GM12878 (cell line): Measurements from ENCODE around the gene CDCA7.
"Not testable (repeated sequence)": the region's sequence is repeated elsewhere in the genome, so short reads cannot be mapped to it uniquely, and the experiment has no call there.

Source experiments
- BHLHE40 ChIP-seq, 2 experiments: fragments of 450-650 bp in 1 of 2; IDR thresholded peaks; 2 replicates each; pipeline ENCODE4 v1.6.1; 2011 to 2017; ENCODE audit warnings: low read depth in 2 of 2, borderline replicate concordance in 1 of 2, improper control_type of control experiment in 1 of 2, low read length in 1 of 2, mild to moderate bottlenecking in 1 of 2
- CREM ChIP-seq: IDR thresholded peaks from 2 replicates; pipeline ENCODE4 v1.6.1; 2014; ENCODE audit warnings: antibody characterized with exemption, low read depth
- GABPA ChIP-seq: IDR thresholded peaks from 2 replicates; pipeline ENCODE4 v1.6.1; 2014; ENCODE audit warnings: antibody characterized with exemption, low read depth, mild to moderate bottlenecking, inconsistent platforms
- JUND ChIP-seq: IDR thresholded peaks from 2 replicates; pipeline ENCODE4 v1.6.1; 2012; ENCODE audit warnings: low read depth, mild to moderate bottlenecking, low read length, improper control_type of control experiment, moderate library complexity
- POLR2AphosphoS5 ChIP-seq: IDR thresholded peaks from 2 replicates; pipeline ENCODE4 v1.6.1; 2011; ENCODE audit warnings: mild to moderate bottlenecking, low read length, inconsistent platforms
- RAD21 ChIP-seq: IDR thresholded peaks from 2 replicates; pipeline ENCODE4 v1.6.1; 2011; ENCODE audit warnings: mild to moderate bottlenecking, low read depth, low read length, moderate library complexity; ENCODE audit not compliant: insufficient read depth
- TCF12 ChIP-seq: IDR thresholded peaks from 2 replicates; pipeline ENCODE4 v1.6.1; 2011; ENCODE audit warnings: low read depth, mild to moderate bottlenecking, low read length
- USF2 ChIP-seq: IDR thresholded peaks from 2 replicates; pipeline ENCODE4 v1.6.1; 2011; ENCODE audit warnings: low read depth, low read length, improper control_type of control experiment, borderline replicate concordance
- TF ChIP-seq, protein P1 (sequence below): IDR thresholded peaks from 2 replicates; pipeline ENCODE4 v1.6.1; 2011; ENCODE audit warnings: mild to moderate bottlenecking, low read depth, low read length, moderate library complexity; ENCODE audit not compliant: insufficient replicate concordance
- TF ChIP-seq, protein P2 (sequence below), 3 experiments: IDR thresholded peaks in 2 of 3; conservative IDR thresholded peaks in 1 of 3; 2 replicates each; pipeline ENCODE4 v1.5.1; 2011; ENCODE audit warnings: low read depth in 3 of 3, low read length in 3 of 3, mild to moderate bottlenecking in 3 of 3, control low read depth in 2 of 3, moderate library complexity in 2 of 3, inconsistent platforms in 1 of 3, mixed read lengths in 1 of 3; ENCODE audit not compliant: control insufficient read depth in 2 of 3, insufficient read depth in 1 of 3; ENCODE audit errors: extremely low read depth in 1 of 3

DNA sequence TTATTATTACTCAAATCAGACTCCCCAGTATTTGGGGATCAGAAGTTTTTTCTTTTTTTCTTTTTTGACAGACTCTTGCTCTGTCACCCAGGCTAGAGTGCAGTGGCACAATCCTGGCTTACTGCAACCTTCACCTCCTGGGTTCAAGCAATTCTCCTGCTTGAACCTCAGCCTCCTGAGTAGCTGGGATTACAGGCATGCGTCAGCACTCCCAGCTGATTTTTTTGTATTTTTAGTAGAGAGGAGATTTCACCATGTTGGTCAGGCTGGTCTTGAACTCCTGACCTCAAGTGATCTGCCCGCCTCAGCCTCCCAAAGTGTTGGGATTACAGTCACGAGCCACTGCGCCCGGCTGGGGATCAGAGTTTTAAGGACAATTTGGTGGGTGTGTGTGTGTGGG, 45.3 kb upstream of the CDCA7 start:
- TF ChIP-seq, protein P1, sequence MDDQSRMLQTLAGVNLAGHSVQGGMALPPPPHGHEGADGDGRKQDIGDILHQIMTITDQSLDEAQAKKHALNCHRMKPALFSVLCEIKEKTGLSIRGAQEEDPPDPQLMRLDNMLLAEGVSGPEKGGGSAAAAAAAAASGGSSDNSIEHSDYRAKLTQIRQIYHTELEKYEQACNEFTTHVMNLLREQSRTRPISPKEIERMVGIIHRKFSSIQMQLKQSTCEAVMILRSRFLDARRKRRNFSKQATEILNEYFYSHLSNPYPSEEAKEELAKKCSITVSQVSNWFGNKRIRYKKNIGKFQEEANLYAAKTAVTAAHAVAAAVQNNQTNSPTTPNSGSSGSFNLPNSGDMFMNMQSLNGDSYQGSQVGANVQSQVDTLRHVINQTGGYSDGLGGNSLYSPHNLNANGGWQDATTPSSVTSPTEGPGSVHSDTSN = not testable (repeated sequence)
- TF ChIP-seq, protein P2, sequence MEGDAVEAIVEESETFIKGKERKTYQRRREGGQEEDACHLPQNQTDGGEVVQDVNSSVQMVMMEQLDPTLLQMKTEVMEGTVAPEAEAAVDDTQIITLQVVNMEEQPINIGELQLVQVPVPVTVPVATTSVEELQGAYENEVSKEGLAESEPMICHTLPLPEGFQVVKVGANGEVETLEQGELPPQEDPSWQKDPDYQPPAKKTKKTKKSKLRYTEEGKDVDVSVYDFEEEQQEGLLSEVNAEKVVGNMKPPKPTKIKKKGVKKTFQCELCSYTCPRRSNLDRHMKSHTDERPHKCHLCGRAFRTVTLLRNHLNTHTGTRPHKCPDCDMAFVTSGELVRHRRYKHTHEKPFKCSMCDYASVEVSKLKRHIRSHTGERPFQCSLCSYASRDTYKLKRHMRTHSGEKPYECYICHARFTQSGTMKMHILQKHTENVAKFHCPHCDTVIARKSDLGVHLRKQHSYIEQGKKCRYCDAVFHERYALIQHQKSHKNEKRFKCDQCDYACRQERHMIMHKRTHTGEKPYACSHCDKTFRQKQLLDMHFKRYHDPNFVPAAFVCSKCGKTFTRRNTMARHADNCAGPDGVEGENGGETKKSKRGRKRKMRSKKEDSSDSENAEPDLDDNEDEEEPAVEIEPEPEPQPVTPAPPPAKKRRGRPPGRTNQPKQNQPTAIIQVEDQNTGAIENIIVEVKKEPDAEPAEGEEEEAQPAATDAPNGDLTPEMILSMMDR (IDR thresholded peaks at IDR 0.05 in 2 of 3, conservative IDR thresholded peaks at IDR 0.05 in 1 of 3; ENCODE audit: control insufficient read depth in 2 of 3, extremely low read depth in 1 of 3, insufficient read depth in 1 of 3, low read depth in 3 of 3, low read length in 3 of 3) = not testable (repeated sequence)
- not testable (repeated sequence) for TF ChIP-seq POLR2AphosphoS5; USF2; BHLHE40 (IDR thresholded peaks at IDR 0.05; ENCODE audit: borderline replicate concordance in 1 of 2, low read depth in 2 of 2, low read length in 1 of 2); CREM; GABPA; TCF12; RAD21; JUND
